GM19099 (cell line): Measurements from ENCODE around the gene MSH3.

ENCODE experiments used
- POLR2A ChIP-seq: IDR thresholded peaks from 3 replicates; pipeline ENCODE4 v1.6.1; 2011; ENCODE audit warnings: low read depth; ENCODE audit not compliant: insufficient read length; ENCODE audit errors: extremely low read depth

Gene MSH3

DNA sequence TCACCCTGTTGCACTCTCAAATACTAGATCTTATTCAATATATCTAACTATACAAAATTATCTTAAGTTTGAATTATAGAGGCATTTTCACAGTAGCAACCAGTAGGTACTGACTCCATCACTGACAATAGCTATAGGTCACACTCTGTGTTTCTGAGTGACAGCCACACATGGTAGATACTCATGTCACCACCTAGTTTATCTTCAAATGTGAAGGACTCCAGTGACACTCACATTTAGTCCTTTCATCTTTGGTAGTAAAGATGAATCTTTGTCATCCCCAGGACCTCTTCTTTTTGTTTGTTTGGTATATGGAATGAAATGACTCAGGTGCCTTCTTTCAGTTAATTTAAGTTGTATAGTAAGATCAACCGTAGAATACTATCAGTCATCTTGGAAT, 102.8 kb downstream of the MSH3 start:
- TF ChIP-seq POLR2A = no peak

DNA sequence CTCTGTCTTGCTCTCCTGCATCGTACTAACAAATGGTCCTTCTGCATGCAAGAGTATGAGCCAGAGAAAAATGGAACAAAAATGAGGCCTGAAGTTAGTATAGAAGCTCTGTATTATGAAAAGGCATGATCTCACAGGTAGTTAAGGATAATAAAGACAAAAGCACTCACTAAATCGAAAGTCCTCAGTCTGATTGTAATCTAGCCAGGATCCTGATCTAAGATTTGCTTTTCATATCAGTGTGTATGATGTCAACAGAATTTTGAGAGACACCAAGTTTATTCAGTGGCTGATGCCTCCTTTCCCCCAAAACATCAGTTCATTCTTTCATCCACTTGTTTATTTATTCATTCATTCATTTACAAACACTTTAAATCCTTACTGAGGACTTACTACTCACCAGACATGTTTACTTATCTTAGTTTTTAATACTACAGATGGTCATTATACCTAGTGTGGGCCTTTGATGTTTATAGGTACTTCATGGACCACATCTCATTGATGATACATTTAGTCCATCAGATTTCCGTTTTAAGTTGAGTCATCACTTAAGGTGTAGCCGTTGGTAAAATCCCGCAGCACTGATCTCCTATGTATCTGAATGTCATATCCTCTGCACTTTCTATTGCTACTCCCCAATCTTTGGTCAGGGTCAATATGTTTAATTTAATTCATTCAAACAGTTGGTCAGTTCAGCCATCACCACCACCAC, 105.6 kb downstream of the MSH3 start:
- TF ChIP-seq POLR2A = no peak

DNA sequence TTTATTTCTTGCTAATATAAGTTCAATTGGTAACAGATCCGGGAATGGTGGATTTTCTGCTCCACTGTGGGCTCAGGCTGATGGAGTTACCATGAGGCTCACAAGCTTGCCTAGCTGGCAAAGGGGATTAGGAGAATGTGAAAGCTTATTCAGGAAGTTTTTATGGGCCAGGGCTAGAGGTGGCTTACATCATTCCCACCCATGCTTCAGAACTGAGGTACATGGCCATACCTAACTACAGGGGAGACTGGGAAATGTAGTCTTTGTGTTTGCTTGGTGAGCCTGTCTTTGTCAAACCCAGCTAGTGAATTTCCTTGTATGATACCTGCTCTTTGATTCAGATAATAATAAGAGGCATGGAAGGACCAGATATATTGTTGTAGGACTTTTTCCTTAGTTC, 106.2 kb downstream of the MSH3 start:
- TF ChIP-seq POLR2A = no peak

DNA sequence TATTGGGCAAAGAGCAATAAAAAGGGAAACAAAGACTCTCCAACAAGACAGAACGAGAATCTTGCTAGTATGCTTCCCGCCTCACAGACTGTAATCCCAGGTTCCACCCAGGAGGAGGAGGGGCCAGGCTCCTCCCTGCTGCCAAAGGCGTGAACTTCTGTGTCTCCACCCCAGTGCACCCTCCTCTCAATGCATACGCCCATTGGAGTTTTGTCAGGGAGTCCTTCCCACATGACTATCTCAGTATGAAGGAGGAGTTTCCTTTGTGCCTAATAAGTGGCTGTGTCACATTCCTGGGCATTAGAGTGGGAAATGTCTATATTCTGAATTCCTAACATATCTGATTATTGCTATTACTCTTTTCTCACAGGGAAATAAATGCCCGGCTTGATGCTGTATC, 106.7 kb downstream of the MSH3 start:
- no peak for TF ChIP-seq POLR2A

DNA sequence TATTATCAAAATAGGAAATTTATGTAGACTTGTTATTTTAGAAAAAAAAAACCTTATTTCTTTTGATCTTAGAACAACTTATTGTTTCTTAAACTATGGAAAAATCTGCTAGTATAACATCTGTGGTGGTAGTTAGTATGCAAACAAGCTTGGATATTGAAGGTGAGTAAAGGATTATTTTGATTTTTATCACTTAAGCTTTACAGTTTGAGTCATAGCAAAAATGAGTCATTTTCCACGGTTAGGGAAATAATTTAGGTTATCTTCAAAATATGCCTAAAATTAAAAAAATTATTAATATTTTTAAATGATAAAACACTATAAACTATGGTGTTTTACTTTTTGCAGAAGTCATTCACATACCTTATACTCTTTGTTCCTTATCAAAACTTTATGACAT, 107.5 kb downstream of the MSH3 start:
- TF ChIP-seq POLR2A = no peak

DNA sequence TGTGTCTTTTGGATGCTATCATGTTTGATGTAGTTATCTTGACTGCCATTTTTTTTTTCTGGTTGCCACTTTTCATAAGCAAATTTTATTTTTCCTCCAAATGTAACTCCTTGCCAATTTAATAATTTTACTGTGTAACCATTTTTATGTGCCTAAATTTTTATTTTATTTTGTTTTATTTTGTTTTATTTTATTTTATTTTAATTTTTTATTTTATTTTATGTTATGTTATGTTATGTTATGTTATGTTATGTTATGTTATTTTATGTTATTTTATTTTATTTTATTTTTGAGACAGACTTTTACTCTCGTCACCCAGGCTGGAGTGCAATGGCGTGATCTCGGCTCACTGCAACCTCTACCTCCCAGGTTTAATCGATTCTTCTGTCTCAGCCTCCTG, 108.1 kb downstream of the MSH3 start:
- TF ChIP-seq POLR2A = no peak

DNA sequence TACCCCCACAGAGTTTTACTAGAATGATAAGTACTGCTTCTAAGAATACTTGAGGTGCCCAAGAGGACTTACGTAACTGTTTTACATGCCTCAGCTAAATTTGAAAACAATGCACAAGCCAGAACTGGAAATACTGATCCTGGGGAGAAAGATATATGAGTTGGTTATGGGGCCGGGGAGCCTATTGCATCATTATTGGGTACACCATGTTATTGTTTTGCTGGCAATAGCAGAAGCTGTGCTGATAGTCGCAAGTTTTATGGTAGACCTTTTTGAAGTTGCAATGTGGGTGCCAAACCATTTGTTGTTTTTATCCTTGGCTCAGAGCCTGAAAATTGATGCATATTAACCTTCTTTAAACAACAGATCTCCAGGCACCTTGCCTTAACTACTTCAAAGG, 108.8 kb downstream of the MSH3 start:
- TF ChIP-seq POLR2A = no peak

DNA sequence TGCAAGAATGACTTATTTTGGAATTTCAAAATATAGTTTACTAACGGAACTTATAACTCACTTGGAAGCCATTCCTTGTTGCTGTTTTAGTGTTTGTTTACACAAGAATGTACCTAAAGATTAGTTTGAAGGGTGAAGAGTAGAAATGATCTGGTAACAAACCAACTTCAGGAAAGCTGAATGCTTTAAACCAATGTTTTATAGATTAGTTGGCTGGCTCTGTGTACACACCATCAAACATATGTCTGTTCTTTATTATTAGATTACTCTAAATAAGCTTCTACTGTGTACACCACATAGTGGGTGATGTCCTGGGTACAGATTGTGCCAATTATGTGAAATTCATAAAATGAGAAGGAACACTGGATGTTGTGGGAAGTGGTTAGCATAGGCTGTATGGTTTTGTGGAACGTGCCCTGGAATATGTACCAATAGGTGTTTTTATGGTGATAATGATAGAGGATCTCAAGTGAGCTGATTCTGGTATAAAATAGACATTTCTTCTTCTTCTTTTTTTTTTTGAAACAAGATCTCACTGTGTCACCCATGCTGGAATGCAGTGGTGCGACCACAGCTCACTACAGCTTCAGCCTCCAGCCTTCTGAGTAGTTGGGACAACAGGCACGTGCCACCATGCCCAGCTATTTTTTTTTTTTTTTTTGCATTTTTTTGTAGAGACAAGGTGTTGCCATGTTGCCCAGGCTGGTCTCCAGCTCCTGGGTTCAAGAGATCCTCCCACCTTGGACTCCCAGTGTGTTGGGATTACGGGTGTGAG, 109.6 kb downstream of the MSH3 start:
- no peak for TF ChIP-seq POLR2A

DNA sequence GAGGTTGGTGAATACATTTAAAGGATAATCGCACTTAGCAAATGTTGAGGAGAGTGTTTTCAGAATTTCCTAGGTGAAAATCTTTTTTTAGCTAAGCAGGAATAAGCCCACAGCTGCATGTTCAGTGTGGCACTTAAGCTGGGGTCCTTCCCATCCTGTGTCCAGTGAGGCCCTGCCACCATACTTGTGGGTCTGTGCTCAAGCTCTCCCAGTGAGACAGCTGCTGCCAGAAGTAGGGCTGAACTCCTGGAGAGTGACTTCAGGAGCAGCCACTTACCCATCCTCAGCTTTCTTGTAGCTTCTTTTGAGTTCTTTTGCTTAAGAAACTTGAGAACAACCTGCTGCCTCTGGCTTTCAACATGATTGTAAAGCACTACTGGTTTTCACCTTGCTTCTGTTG, 110.3 kb downstream of the MSH3 start:
- no peak for TF ChIP-seq POLR2A

DNA sequence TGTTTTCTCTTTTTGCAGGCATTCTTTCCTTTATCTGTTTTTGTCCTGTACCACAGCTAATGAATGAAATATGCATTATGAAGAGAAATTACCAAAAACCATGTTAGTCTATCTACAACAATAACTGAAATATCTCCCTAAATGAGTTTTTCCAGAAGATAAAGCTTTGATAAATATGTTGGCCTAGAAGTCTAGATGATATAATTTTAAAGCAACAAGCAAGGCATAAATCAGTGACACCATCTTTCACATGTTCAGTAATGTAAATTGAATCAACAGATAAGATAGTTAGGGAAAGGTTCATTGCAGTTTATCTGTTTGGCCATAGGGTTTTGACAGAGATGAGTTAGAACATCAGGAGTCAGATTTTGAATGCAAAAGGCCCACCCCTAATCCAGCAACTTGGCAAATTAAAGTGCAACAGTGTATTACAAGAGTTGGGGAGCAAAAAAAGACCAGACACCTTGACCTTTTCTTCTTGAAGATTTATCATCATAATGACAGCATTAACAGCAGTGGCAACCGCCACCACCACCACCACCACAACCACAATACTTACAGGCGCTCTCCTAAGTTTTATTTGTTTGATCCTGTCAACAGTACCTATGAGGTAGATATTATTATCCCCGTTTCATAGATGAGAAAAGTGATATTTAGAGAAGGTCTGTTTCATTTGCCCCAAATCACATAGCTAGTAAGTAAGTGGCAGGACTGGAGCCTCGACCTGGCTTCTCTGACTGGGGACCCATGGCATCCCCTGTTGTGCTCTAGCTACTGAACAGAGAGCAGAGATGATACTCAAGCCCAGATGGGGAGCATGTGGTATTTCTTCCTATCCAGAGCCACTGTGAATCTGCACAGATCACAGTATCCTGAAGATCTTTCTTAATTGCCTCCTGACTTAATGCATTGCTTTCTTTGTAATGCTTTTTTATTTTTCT, 123.2 kb downstream of the MSH3 start:
- no peak for TF ChIP-seq POLR2A

DNA sequence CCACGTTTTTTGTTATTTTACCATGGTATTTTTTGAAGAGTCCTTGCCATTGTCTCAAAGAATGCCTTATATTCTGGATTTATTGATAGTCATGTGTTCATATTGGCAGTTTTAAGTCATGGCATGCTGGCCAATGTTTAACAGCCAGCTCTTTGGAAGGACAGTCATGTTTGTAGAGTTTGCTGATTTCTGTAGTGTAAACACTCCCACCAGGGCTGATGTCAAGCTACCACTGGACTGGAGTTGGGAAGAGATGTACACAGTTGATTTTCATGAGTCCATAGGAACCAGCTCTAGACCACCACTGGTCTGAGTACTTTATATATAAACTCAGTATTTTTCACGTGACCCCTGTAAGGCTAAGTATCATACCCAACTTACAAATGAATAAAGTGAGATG, 125.6 kb downstream of the MSH3 start:
- TF ChIP-seq POLR2A = no peak

DNA sequence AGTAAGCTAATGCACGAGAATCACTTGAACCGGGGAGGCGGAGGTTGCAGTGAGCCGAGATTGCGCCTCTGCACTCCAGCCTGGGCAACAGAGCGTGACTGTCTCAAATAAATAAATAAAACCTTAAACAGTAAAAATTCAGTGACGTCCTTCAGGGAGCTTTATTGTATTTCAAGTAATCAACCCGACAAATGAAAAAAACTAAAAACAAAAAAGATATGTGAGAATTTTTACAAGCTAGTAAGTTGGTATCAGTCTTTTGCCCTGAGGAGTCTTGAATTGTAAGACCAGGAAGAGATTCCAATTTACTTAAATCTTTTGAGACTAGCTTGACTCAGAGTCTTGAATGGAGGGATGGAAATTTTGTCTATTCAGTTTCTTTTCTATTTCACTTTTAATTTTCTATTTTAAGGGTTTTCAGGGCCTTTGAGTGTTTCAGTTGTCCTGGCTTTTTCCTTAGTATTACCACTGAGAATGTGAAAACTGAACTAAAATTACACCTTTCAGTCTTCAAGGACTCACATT, 126.4 kb downstream of the MSH3 start:
- TF ChIP-seq POLR2A = no peak

DNA sequence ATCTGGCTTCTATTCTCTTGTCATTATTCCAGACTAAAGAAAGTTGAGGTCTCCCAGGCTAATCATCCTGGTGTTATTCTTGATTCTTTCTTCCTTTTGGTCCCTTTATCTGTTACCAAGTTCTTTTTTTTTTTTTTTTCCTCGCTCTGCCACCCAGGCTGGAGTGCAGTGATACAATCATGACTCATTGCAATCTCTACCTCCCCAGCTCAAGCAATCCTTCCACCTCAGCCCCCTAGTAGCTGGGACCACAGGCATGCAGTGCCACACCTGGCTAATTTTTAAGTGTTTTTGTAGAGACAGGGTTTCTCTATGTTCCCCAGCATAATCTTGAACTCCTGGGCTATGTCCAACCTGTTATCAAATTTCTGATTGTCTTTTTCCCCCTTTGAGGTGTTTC, 126.9 kb downstream of the MSH3 start:
- TF ChIP-seq POLR2A = no peak

DNA sequence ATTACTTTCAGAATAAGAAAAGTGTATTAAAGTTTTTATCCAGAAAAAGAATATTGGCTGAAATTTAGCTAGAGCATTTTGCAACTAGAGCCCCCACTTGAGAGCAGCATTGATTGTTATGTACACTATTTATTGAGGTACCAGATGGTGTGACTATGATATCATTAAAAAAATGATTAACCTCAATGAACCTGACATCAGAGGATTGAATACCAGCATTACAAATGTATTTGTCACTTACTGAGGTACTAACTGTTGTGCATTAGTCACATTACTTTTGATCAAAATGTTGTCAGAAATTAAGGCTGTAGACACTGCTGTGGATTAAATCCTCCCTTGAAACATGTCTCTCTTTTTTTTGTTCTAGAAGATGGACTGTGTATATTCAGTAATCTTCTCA, 128.2 kb downstream of the MSH3 start:
- TF ChIP-seq POLR2A = no peak

DNA sequence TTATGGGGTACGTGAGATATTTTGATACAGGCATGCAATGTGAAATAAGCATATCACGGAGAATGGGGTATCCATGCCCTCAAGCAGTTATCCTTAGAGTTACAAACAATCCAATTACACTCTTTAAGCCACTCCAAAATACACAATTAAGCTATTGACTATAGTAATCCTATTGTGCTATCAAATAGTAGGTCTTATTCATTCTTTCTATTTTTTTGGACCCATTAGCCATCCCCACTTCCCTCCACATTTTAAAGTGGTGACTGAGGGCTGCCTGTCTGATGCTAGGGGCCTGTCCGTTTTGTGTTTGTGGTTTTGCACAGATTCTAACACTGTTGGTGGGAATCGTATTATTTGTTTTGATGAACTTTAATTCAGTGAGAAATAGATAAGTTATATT, 130.0 kb downstream of the MSH3 start:
- TF ChIP-seq POLR2A = no peak
